ENCODE measurements around the gene SLITRK3. TPM values are rescaled to one million over a fixed set of nuclear protein-coding genes. Genes with fewer than 3 reads are reported as not detected.
A peak's percentile ranks its signal among the peaks of the same experiment; 100 is the strongest.

SLITRK3 gene
- polyA plus RNA-seq, 3 donors: not detected

DNA sequence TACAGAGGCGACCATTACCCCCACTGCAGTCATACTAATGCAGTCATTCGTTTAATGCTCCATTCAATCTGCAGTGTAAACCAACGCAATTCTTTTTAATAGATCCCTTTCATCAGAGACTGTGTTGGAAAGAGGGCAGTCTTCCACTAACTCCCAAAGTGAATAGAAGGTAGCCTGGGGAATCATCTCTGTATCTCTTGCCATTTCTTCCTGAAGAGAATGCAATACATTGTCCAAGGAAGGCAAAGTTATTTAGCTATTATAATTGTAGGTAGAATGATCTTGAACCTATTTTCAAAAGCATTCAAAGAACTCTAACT, 1.3 kb upstream of the SLITRK3 start:
- Histone ChIP-seq H3K27me3 (ENCODE audit: control insufficient read depth in 2 of 2, insufficient read depth in 2 of 2, low read length in 2 of 2) (peaks cover 60 to 73% of the 10 kb centered on the region in 2 donors), H2AFZ (ENCODE audit: insufficient read depth, low read depth, low read length, poor library complexity, severe bottlenecking) (no peak overlapping the region), H4K20me1 (ENCODE audit: insufficient read depth, low read length) (no peaks in the 10 kb centered on the region), H3K9me3 (replicated peaks in 1 of 2; ENCODE audit: control insufficient read depth in 1 of 2, insufficient read depth in 1 of 2, low read length in 2 of 2) (peaks cover 0 to 19% of the 10 kb centered on the region in 2 donors), H3K4me1 (ENCODE audit: control insufficient read depth in 1 of 2, insufficient read depth in 2 of 2, low read length in 2 of 2) (no peaks in the 10 kb centered on the region), H3K79me2 (ENCODE audit: insufficient read depth, low read length) (no peaks in the 10 kb centered on the region), H3K4me2 (replicated peaks; ENCODE audit: extremely low read depth, low read length, poor library complexity, severe bottlenecking) (no peak overlapping the region), H3K4me3 (replicated peaks in 1 of 3; ENCODE audit: low read depth in 2 of 3, low read length in 3 of 3) (no peak overlapping the region), H3K27ac (ENCODE audit: low read depth in 1 of 2, low read length in 2 of 2) (no peak overlapping the region), H3K36me3 (replicated peaks in 1 of 2; ENCODE audit: control insufficient read depth in 1 of 2, insufficient read depth in 2 of 2, low read length in 2 of 2) (no peaks in the 10 kb centered on the region), H3K9ac (ENCODE audit: insufficient read depth, low read length, poor library complexity, severe bottlenecking) (no peak overlapping the region)
- Mint-ChIP-seq H3K36me3 (no peaks in the 10 kb centered on the region), H3K27ac (no peak overlapping the region), H3K4me3 (no peak overlapping the region), H3K4me1 (peaks cover 17% of the 10 kb centered on the region), H3K9me3 (peaks cover 0 to 20% (median 10%) of the 10 kb centered on the region in 7 donors), H3K27me3 (ENCODE audit: low read depth in 3 of 3) (peaks cover 57 to 66% (median 63%) of the 10 kb centered on the region in 3 donors)
- TF ChIP-seq, protein P1, sequence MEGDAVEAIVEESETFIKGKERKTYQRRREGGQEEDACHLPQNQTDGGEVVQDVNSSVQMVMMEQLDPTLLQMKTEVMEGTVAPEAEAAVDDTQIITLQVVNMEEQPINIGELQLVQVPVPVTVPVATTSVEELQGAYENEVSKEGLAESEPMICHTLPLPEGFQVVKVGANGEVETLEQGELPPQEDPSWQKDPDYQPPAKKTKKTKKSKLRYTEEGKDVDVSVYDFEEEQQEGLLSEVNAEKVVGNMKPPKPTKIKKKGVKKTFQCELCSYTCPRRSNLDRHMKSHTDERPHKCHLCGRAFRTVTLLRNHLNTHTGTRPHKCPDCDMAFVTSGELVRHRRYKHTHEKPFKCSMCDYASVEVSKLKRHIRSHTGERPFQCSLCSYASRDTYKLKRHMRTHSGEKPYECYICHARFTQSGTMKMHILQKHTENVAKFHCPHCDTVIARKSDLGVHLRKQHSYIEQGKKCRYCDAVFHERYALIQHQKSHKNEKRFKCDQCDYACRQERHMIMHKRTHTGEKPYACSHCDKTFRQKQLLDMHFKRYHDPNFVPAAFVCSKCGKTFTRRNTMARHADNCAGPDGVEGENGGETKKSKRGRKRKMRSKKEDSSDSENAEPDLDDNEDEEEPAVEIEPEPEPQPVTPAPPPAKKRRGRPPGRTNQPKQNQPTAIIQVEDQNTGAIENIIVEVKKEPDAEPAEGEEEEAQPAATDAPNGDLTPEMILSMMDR (IDR thresholded peaks at IDR 0.05): no peak
- WGBS (ENCODE audit: insufficient coverage): no CpG with 5 or more reads among the region's 3 CpGs
- intact Hi-C loops (cut with micrococcal nuclease): no loop called here
- DNase-seq: no peak

- under 1% methylated on average over 25 of the region's 50 CpGs for whole genome bisulfite sequencing (ENCODE audit: insufficient coverage)
- Histone ChIP-seq H2AFZ (ENCODE audit: insufficient read depth, low read depth, low read length, poor library complexity, severe bottlenecking) (no peak overlapping the region), H3K79me2 (ENCODE audit: insufficient read depth, low read length) (no peaks in the 10 kb centered on the region), H3K4me1 (ENCODE audit: control insufficient read depth in 1 of 2, insufficient read depth in 2 of 2, low read length in 2 of 2) (no peaks in the 10 kb centered on the region), H4K20me1 (ENCODE audit: insufficient read depth, low read length) (no peaks in the 10 kb centered on the region), H3K4me3 (replicated peaks in 1 of 3; ENCODE audit: low read depth in 2 of 3, low read length in 3 of 3) (no peak overlapping the region), H3K4me2 (replicated peaks; ENCODE audit: extremely low read depth, low read length, poor library complexity, severe bottlenecking) (no peak overlapping the region), H3K27me3 (ENCODE audit: control insufficient read depth in 2 of 2, insufficient read depth in 2 of 2, low read length in 2 of 2) (peaks cover 62 to 78% of the 10 kb centered on the region in 2 donors), H3K9ac (ENCODE audit: insufficient read depth, low read length, poor library complexity, severe bottlenecking) (no peak overlapping the region), H3K27ac (ENCODE audit: low read depth in 1 of 2, low read length in 2 of 2) (no peak overlapping the region), H3K36me3 (replicated peaks in 1 of 2; ENCODE audit: control insufficient read depth in 1 of 2, insufficient read depth in 2 of 2, low read length in 2 of 2) (no peaks in the 10 kb centered on the region), H3K9me3 (replicated peaks in 1 of 2; ENCODE audit: control insufficient read depth in 1 of 2, insufficient read depth in 1 of 2, low read length in 2 of 2) (peaks cover 0 to 19% of the 10 kb centered on the region in 2 donors)
- Mint-ChIP-seq H3K27me3 (ENCODE audit: low read depth in 3 of 3) (peaks cover 63 to 71% (median 69%) of the 10 kb centered on the region in 3 donors), H3K4me1 (peaks cover 17% of the 10 kb centered on the region), H3K36me3 (no peaks in the 10 kb centered on the region), H3K27ac (no peak overlapping the region), H3K9me3 (peaks cover 0 to 20% (median 10%) of the 10 kb centered on the region in 7 donors), H3K4me3 (peak overlapping the region in 1 of 2 donors; percentile 84)
- TF ChIP-seq, protein P1 (IDR thresholded peaks at IDR 0.05): no peak
- intact Hi-C loops (cut with micrococcal nuclease): no loop called here
- no peak for DNase-seq
Observed at GRCh38 chr3:165196577-165197480, 645 bp upstream of the SLITRK3 start.
